MCF 10A (cell line): Measurements from ENCODE around the gene ENG. TPM values are rescaled to one million over a fixed set of nuclear protein-coding genes. Genes with fewer than 3 reads are reported as not detected.

Experiments used
- BruUV-seq: library from RNA; stranded (reverse); fragments of 400-500 nt; replicated peaks from 2 replicates; lab custom pipeline; 2021; lab: Mats Ljungman, UMichigan
- CTCF ChIA-PET: fragments of 300-600 bp; sonication (Branson Sonifier 250); formaldehyde crosslinking; extraction: SDS; loops from one replicate; lab custom pipeline; 2021; ENCODE audit warnings: antibody characterized with exemption, inconsistent platforms; lab: Yijun Ruan, JAX
- POLR2A ChIA-PET: fragments of 300-600, 350-650 bp; sonication (Branson Sonifier 250); formaldehyde crosslinking; extraction: SDS; loops from one replicate; lab custom pipeline; 2020; ENCODE audit warnings: antibody characterized with exemption, inconsistent platforms; lab: Yijun Ruan, JAX
- DNase-seq: peaks from one replicate; pipeline ENCODE4 v3.0.0-alpha.2; 2018; ENCODE audit not compliant: unreplicated experiment
- H3K27ac Mint-ChIP-seq: one replicate; pipeline ENCODE4 v1.8.0; 2022; ENCODE audit warnings: mild to moderate bottlenecking, low read depth, mixed read lengths; ENCODE audit not compliant: unreplicated experiment
- H3K27me3 Mint-ChIP-seq: one replicate; pipeline ENCODE4 v1.8.0; 2022; ENCODE audit warnings: mixed read lengths; ENCODE audit not compliant: insufficient read depth, unreplicated experiment
- H3K36me3 Mint-ChIP-seq: one replicate; pipeline ENCODE4 v1.8.0; 2022; ENCODE audit warnings: mild to moderate bottlenecking, moderate library complexity, mixed read lengths; ENCODE audit not compliant: insufficient read depth, unreplicated experiment
- H3K4me1 Mint-ChIP-seq: one replicate; pipeline ENCODE4 v1.8.0; 2022; ENCODE audit warnings: mixed read lengths; ENCODE audit not compliant: insufficient read depth, unreplicated experiment
- H3K4me3 Mint-ChIP-seq: one replicate; pipeline ENCODE4 v1.8.0; 2022; ENCODE audit warnings: mild to moderate bottlenecking, moderate library complexity, mixed read lengths; ENCODE audit not compliant: unreplicated experiment
- H3K9me3 Mint-ChIP-seq: one replicate; pipeline ENCODE4 v1.8.0; 2022; ENCODE audit warnings: mixed read lengths; ENCODE audit not compliant: unreplicated experiment
- CTCF ChIP-seq: fragments of 200-600 bp; IDR thresholded peaks from one replicate; pipeline ENCODE4 v1.8.0; 2022; ENCODE audit warnings: antibody characterized with exemption, mild to moderate bottlenecking; ENCODE audit not compliant: unreplicated experiment
- intact Hi-C: fragments of 100-400 bp; cut with micrococcal nuclease; formaldehyde crosslinking; loops from 2 replicates; pipeline ENCODE4 v1.14.1; 2022
- total RNA-seq: library from RNA; stranded (reverse); gene quantifications from 2 replicates; pipeline ENCODE4 v1.2.3, GENCODE V29; 2022

Gene ENG
- total RNA-seq, 1 experiment from 2014 or later: 22.1 TPM

GRCh38 chr9:127833555-127833954 is 20.9 kb downstream of the ENG start:
- no peak for TF ChIP-seq CTCF
- Mint-ChIP-seq H3K27me3 (no peaks in the 10 kb centered on the region), H3K36me3 (peaks cover 17% of the 10 kb centered on the region), H3K9me3 (no peaks in the 10 kb centered on the region), H3K4me3 (no peak overlapping the region), H3K4me1 (no peaks in the 10 kb centered on the region), H3K27ac (no peak overlapping the region)
- no TSS peak for BruUV-seq
- ChIA-PET CTCF (interaction anchor here (0.6 kb wide), 1 partner anchor 42 kb away, joined by 3 read pairs; no protein-coding TSS in a partner anchor), POLR2A (no interaction called here)
- DNase-seq: no peak
- intact Hi-C loops: no loop called here

GRCh38 chr9:127832248-127832647 is 22.2 kb downstream of the ENG start:
- no peaks in the 10 kb centered on the region for H3K4me1 Mint-ChIP-seq
- ChIA-PET POLR2A (interaction anchor here (0.7 kb wide), 1 partner anchor 220 kb away, joined by 4 read pairs; no protein-coding TSS in a partner anchor), CTCF (no interaction called here)
- TF ChIP-seq CTCF: no peak
- intact Hi-C loops: no loop called here
- DNase-seq: no peak
- no peak overlapping the region for H3K4me3 Mint-ChIP-seq
- peaks cover 10% of the 10 kb centered on the region for H3K36me3 Mint-ChIP-seq
- H3K27ac Mint-ChIP-seq: no peak overlapping the region
- no peaks in the 10 kb centered on the region for H3K27me3 Mint-ChIP-seq
- H3K9me3 Mint-ChIP-seq: no peaks in the 10 kb centered on the region
- BruUV-seq: no TSS peak

GRCh38 chr9:127829205-127829906 is 25.1 kb downstream of the ENG start:
- H3K4me1 Mint-ChIP-seq: no peaks in the 10 kb centered on the region
- H3K36me3 Mint-ChIP-seq: peaks cover 25% of the 10 kb centered on the region
- CTCF ChIA-PET: no interaction called here
- H3K27ac Mint-ChIP-seq: no peak overlapping the region
- TF ChIP-seq CTCF: no peak
- intact Hi-C loops: no loop called here
- no peaks in the 10 kb centered on the region for H3K9me3 Mint-ChIP-seq
- no peak overlapping the region for H3K4me3 Mint-ChIP-seq
- POLR2A ChIA-PET: interaction anchor here (1.0 to 1.1 kb wide), 2 partner anchors 8 to 25 kb away, joined by 3 read pairs; no protein-coding TSS in a partner anchor
- H3K27me3 Mint-ChIP-seq: no peaks in the 10 kb centered on the region
- BruUV-seq: no TSS peak
- no peak for DNase-seq

GRCh38 chr9:127828262-127829031 is 26.0 kb downstream of the ENG start:
- CTCF ChIA-PET: interaction anchor here (0.6 to 0.7 kb wide), 2 partner anchors 233 to 288 kb away, joined by 3 to 4 read pairs; no protein-coding TSS in a partner anchor
- DNase-seq: no peak
- no TSS peak for BruUV-seq
- H3K27me3 Mint-ChIP-seq: no peaks in the 10 kb centered on the region
- H3K27ac Mint-ChIP-seq: no peak overlapping the region
- no peaks in the 10 kb centered on the region for H3K4me1 Mint-ChIP-seq
- POLR2A ChIA-PET: interaction anchor here (1.0 to 1.1 kb wide), 2 partner anchors 9 to 24 kb away, joined by 3 read pairs; no protein-coding TSS in a partner anchor
- intact Hi-C loops: no loop called here
- H3K4me3 Mint-ChIP-seq: no peak overlapping the region
- no peak for TF ChIP-seq CTCF
- H3K36me3 Mint-ChIP-seq: peaks cover 25% of the 10 kb centered on the region
- H3K9me3 Mint-ChIP-seq: no peaks in the 10 kb centered on the region
